Measurements from ENCODE around the gene REM1.

REM1 gene

DNA sequence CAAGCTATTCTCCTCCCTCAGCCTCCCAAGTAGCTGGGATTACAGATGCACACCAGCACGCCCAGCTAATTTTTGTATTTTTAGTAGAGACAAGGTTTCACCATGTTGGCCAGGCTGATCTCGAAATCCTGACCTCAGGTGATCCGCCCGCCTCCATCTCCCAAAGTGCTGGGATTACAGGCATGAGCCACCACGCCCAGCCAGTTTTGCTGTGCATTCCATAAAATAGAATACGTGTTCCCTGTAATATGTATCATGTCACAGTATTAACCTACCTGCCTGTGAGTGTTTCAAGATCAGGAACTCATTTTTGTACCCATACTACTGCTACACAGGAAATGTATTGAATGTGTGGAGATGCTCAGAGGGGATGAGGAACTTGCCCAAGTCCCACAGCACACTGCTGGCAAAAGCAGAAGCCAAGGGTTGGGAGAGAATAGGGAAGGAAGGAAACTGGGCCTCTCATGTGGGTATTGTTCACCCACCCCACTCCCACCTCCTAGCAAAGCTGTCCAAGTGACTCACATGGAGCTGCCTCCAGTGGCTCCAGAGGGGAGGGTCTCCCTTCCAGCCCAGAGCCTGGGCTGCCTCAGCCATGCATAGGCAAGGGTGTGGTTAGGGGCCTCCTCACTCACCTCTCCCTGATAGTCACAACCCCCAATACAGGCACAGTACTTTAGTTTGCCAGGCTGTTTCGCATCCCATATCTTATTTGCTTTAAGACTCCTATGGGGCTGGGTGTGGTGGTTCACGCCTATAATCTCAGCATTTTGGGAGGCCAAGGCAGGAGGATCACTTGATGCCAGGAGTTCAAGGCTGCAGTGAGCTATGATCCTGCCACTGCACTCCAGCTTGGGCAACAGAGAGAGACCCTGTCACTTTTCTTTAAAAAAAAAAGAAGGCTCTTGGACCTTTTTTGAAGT is 48.5 kb downstream of the REM1 start:
- ATAC-seq, result peak; percentile 48; the same call in 1 of the 3 replicates
- no peak for TF ChIP-seq GLIS3 (CRISPR knock-in tag; IDR thresholded peaks at IDR 0.05)
- TF ChIP-seq RARB (CRISPR knock-in tag; IDR thresholded peaks at IDR 0.05), result no peak
- TF ChIP-seq BACH2 (CRISPR knock-in tag; IDR thresholded peaks at IDR 0.05; ENCODE audit: borderline replicate concordance), result no peak
- TF ChIP-seq ZNF70 (CRISPR knock-in tag; IDR thresholded peaks at IDR 0.05), result no peak
- no peak for TF ChIP-seq ZNF8 (CRISPR knock-in tag; IDR thresholded peaks at IDR 0.05)
- TF ChIP-seq ESRRG (CRISPR knock-in tag; IDR thresholded peaks at IDR 0.05), result no peak
- TF ChIP-seq, protein P1, sequence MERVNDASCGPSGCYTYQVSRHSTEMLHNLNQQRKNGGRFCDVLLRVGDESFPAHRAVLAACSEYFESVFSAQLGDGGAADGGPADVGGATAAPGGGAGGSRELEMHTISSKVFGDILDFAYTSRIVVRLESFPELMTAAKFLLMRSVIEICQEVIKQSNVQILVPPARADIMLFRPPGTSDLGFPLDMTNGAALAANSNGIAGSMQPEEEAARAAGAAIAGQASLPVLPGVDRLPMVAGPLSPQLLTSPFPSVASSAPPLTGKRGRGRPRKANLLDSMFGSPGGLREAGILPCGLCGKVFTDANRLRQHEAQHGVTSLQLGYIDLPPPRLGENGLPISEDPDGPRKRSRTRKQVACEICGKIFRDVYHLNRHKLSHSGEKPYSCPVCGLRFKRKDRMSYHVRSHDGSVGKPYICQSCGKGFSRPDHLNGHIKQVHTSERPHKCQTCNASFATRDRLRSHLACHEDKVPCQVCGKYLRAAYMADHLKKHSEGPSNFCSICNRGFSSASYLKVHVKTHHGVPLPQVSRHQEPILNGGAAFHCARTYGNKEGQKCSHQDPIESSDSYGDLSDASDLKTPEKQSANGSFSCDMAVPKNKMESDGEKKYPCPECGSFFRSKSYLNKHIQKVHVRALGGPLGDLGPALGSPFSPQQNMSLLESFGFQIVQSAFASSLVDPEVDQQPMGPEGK (CRISPR knock-in tag; IDR thresholded peaks at IDR 0.05; ENCODE audit: borderline replicate concordance), result no peak
- TF ChIP-seq SNAI2 (CRISPR knock-in tag; IDR thresholded peaks at IDR 0.05), result no peak
- no peak for TF ChIP-seq PPARA (CRISPR knock-in tag; IDR thresholded peaks at IDR 0.05; ENCODE audit: borderline replicate concordance)
- TF ChIP-seq TCF4 (CRISPR knock-in tag; IDR thresholded peaks at IDR 0.05; ENCODE audit: borderline replicate concordance), result no peak
- TF ChIP-seq, protein P2, sequence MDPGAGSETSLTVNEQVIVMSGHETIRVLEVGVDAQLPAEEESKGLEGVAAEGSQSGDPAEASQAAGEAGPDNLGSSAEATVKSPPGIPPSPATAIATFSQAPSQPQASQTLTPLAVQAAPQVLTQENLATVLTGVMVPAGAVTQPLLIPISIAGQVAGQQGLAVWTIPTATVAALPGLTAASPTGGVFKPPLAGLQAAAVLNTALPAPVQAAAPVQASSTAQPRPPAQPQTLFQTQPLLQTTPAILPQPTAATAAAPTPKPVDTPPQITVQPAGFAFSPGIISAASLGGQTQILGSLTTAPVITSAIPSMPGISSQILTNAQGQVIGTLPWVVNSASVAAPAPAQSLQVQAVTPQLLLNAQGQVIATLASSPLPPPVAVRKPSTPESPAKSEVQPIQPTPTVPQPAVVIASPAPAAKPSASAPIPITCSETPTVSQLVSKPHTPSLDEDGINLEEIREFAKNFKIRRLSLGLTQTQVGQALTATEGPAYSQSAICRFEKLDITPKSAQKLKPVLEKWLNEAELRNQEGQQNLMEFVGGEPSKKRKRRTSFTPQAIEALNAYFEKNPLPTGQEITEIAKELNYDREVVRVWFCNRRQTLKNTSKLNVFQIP (CRISPR knock-in tag; IDR thresholded peaks at IDR 0.05; ENCODE audit: borderline replicate concordance, low read depth), result no peak
- no peak for TF ChIP-seq ZFP3 (CRISPR knock-in tag; IDR thresholded peaks at IDR 0.05)
- TF ChIP-seq ISL1 (CRISPR knock-in tag; IDR thresholded peaks at IDR 0.05), result no peak
- TF ChIP-seq CSDC2 (CRISPR knock-in tag; IDR thresholded peaks at IDR 0.05), result no peak
- TF ChIP-seq, protein P3, sequence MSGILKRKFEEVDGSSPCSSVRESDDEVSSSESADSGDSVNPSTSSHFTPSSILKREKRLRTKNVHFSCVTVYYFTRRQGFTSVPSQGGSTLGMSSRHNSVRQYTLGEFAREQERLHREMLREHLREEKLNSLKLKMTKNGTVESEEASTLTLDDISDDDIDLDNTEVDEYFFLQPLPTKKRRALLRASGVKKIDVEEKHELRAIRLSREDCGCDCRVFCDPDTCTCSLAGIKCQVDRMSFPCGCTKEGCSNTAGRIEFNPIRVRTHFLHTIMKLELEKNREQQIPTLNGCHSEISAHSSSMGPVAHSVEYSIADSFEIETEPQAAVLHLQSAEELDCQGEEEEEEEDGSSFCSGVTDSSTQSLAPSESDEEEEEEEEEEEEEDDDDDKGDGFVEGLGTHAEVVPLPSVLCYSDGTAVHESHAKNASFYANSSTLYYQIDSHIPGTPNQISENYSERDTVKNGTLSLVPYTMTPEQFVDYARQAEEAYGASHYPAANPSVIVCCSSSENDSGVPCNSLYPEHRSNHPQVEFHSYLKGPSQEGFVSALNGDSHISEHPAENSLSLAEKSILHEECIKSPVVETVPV (CRISPR knock-in tag; IDR thresholded peaks at IDR 0.05), result no peak

DNA sequence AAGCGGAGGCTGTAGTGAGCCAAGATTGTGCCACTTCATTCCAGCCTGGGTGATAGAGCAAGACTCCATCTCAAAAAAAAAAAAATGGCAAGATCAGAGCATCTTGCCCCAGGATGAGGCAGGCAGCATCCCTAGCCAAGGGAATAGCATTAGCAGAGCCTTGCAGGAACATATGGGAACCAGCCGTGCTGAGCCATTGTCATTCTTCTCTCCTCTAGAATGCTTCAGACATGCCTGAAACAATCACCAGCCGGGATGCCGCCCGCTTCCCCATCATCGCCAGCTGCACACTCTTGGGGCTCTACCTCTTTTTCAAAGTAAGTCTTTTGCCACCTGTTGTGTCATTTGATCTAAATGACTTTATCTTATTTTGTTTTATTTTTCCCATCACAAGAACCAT is 52.2 kb downstream of the REM1 start:
- ATAC-seq, result no peak
- TF ChIP-seq, protein P2 (CRISPR knock-in tag; IDR thresholded peaks at IDR 0.05; ENCODE audit: borderline replicate concordance, low read depth), result no peak
- TF ChIP-seq ZNF8 (CRISPR knock-in tag; IDR thresholded peaks at IDR 0.05), result no peak
- TF ChIP-seq, protein P4, sequence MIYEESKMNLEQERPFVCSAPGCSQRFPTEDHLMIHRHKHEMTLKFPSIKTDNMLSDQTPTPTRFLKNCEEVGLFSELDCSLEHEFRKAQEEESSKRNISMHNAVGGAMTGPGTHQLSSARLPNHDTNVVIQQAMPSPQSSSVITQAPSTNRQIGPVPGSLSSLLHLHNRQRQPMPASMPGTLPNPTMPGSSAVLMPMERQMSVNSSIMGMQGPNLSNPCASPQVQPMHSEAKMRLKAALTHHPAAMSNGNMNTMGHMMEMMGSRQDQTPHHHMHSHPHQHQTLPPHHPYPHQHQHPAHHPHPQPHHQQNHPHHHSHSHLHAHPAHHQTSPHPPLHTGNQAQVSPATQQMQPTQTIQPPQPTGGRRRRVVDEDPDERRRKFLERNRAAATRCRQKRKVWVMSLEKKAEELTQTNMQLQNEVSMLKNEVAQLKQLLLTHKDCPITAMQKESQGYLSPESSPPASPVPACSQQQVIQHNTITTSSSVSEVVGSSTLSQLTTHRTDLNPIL (CRISPR knock-in tag; IDR thresholded peaks at IDR 0.05; ENCODE audit: low read depth), result no peak
- no peak for TF ChIP-seq ZNF70 (CRISPR knock-in tag; IDR thresholded peaks at IDR 0.05)
- TF ChIP-seq BACH2 (CRISPR knock-in tag; IDR thresholded peaks at IDR 0.05; ENCODE audit: borderline replicate concordance), result no peak
- TF ChIP-seq ZC3H10 (CRISPR knock-in tag; IDR thresholded peaks at IDR 0.05), result no peak
